GM23248 (cell line): ENCODE data around the gene LARP7. TPM values are rescaled to one million over a fixed set of nuclear protein-coding genes. Genes with fewer than 3 reads are reported as not detected.
"Not testable (repeated sequence)": the region's sequence is repeated elsewhere in the genome, so short reads cannot be mapped to it uniquely, and the experiment has no call there.

ENCODE experiments used
- DNase-seq: peaks from one replicate; pipeline ENCODE4 v3.0.0-alpha.2; 2015
- H2AFZ ChIP-seq: fragments of 200-600 bp; sonication (generic); 2 replicates; pipeline ENCODE4 v1.6.1; 2016; ENCODE audit warnings: antibody characterized with exemption
- H3F3A ChIP-seq: fragments of 200-600 bp; sonication (generic); 2 replicates; pipeline ENCODE4 v1.6.1; 2016; ENCODE audit warnings: mild to moderate bottlenecking, antibody characterized with exemption, mixed run types; ENCODE audit not compliant: insufficient read depth
- H3K27ac ChIP-seq: fragments of 200-600 bp; sonication (generic); 2 replicates; pipeline ENCODE4 v1.5.1; 2016; ENCODE audit warnings: mild to moderate bottlenecking
- H3K27me3 ChIP-seq: fragments of 200-600 bp; sonication (generic); replicated peaks from 2 replicates; pipeline ENCODE4 v1.6.1; 2016; ENCODE audit warnings: mild to moderate bottlenecking; ENCODE audit not compliant: insufficient read depth
- H3K36me3 ChIP-seq: fragments of 200-600 bp; sonication (generic); 2 replicates; pipeline ENCODE4 v1.6.1; 2016; ENCODE audit warnings: low read depth, mild to moderate bottlenecking
- H3K4me1 ChIP-seq: fragments of 200-600 bp; sonication (generic); 2 replicates; pipeline ENCODE4 v1.6.1; 2016; ENCODE audit warnings: mild to moderate bottlenecking; ENCODE audit not compliant: insufficient read depth
- H3K4me2 ChIP-seq: fragments of 200-600 bp; sonication (generic); one replicate; pipeline ENCODE4 v1.6.1; 2016; ENCODE audit warnings: mild to moderate bottlenecking; ENCODE audit not compliant: unreplicated experiment
- H3K4me3 ChIP-seq: fragments of 200-600 bp; sonication (generic); 2 replicates; pipeline ENCODE4 v1.5.1; 2016; ENCODE audit warnings: mild to moderate bottlenecking
- H3K79me2 ChIP-seq: fragments of 200-600 bp; sonication (generic); 2 replicates; pipeline ENCODE4 v1.6.1; 2016; ENCODE audit warnings: mild to moderate bottlenecking; ENCODE audit not compliant: insufficient read depth
- H3K9ac ChIP-seq: fragments of 200-600 bp; sonication (generic); 2 replicates; pipeline ENCODE4 v1.6.1; 2016; ENCODE audit warnings: mild to moderate bottlenecking
- H3K9me2 ChIP-seq: fragments of 200-600 bp; sonication (generic); 2 replicates; pipeline ENCODE4 v1.6.1; 2016; ENCODE audit warnings: mixed run types, mild to moderate bottlenecking, moderate library complexity; ENCODE audit not compliant: insufficient read depth
- H3K9me3 ChIP-seq: fragments of 200-600 bp; sonication (generic); one replicate; pipeline ENCODE4 v1.6.1; 2017; ENCODE audit warnings: low read depth
- H4K20me1 ChIP-seq: fragments of 200-600 bp; sonication (generic); 2 replicates; pipeline ENCODE4 v1.6.0; 2016; ENCODE audit not compliant: insufficient read depth
- EZH2 ChIP-seq: fragments of 200-600 bp; sonication (generic); IDR thresholded peaks from 2 replicates; pipeline ENCODE4 v1.6.1; 2018; ENCODE audit warnings: antibody characterized with exemption, mild to moderate bottlenecking; ENCODE audit not compliant: insufficient read depth, poor library complexity, severe bottlenecking
- EZH2phosphoT487 ChIP-seq: fragments of 200-600 bp; sonication (generic); IDR thresholded peaks from 2 replicates; pipeline ENCODE4 v1.6.1; 2018; ENCODE audit warnings: antibody characterized with exemption, moderate library complexity, mild to moderate bottlenecking, low read depth; ENCODE audit not compliant: insufficient read depth
- WGBS, 2 experiments: methylation state at CpG; one replicate each; pipeline ENCODE4 v1.1.6; 2015 to 2017; ENCODE audit warnings: low lambda C conversion rate in 2 of 2, low coverage in 1 of 2; ENCODE audit errors: missing lambda C conversion rate in 2 of 2; 5-methylcytosine and 5-hydroxymethylcytosine counted together
- in situ Hi-C: fragments of 300-500 bp; cut with MboI; formaldehyde crosslinking; loops from 2 replicates; pipeline ENCODE4 v1.15.0; 2020
- microRNA counts: library from miRNA; unstranded; fragments of <30 nt; microRNA quantifications from one replicate; lab custom pipeline; 2016
- microRNA-seq: library from miRNA; unstranded; fragments of <30 nt; microRNA quantifications from one replicate; pipeline ENCODE4, GENCODE V29; 2016; ENCODE audit warnings: borderline number of aligned reads
- polyA plus RNA-seq: library from polyadenylated mRNA; unstranded; fragments of >200 nt; fragmentation: Nextera tagmentation; extraction: Ambion mirVana; gene quantifications from 2 replicates; pipeline ENCODE4 v1.2.1, GENCODE V29; 2016
- small RNA-seq: library from RNA; depleted of rRNA; stranded (forward); fragments of <200 nt; gene quantifications from one replicate; pipeline ENCODE3, GENCODE V24; 2014; ENCODE audit warnings: low read depth, low replicate concordance
- total RNA-seq: library from RNA; depleted of rRNA; stranded (reverse); fragments of >200 nt; shearing (Covaris generic); gene quantifications from 2 replicates; pipeline ENCODE4 v1.2.3, GENCODE V29; 2014; rRNA removed

The LARP7 gene
- total and polyA plus RNA-seq, 2 experiments from 2014 or later = 22.8 to 42.2 TPM

GRCh38 chr4:112704322-112704721, 67.4 kb downstream of the LARP7 start:
- no peak overlapping the region for H3K27ac ChIP-seq
- H3K4me3 ChIP-seq = no peak overlapping the region
- no peak overlapping the region for H3K9ac ChIP-seq
- H3K79me2 ChIP-seq = no peaks in the 10 kb centered on the region
- H3K36me3 ChIP-seq = no peaks in the 10 kb centered on the region
- no peaks in the 10 kb centered on the region for H3K9me2 ChIP-seq
- no peaks in the 10 kb centered on the region for H3K9me3 ChIP-seq
- no peak overlapping the region for H3K4me2 ChIP-seq
- no peaks in the 10 kb centered on the region for H3F3A ChIP-seq
- no peak for DNase-seq
- peaks cover 47% of the 10 kb centered on the region for H3K27me3 ChIP-seq
- no peaks in the 10 kb centered on the region for H4K20me1 ChIP-seq
- no peak overlapping the region for H2AFZ ChIP-seq
- TF ChIP-seq EZH2phosphoT487 = no peak
- TF ChIP-seq EZH2 = no peak
- in situ Hi-C loops = no loop called here
- no peaks in the 10 kb centered on the region; the same call in 1 of the 2 replicates for H3K4me1 ChIP-seq
- WGBS, 2 experiments = 76 to 77% methylated on average over 7 of the region's 7 CpGs

- Histone ChIP-seq H4K20me1 (no peaks in the 10 kb centered on the region), H3K27me3 (peaks cover 55% of the 10 kb centered on the region), H3K9me2 (no peaks in the 10 kb centered on the region), H3F3A (no peaks in the 10 kb centered on the region), H3K36me3 (no peaks in the 10 kb centered on the region), H3K4me2 (peak overlapping the region; percentile 34), H3K9me3 (no peaks in the 10 kb centered on the region), H3K4me3 (peak overlapping the region; percentile 59), H2AFZ (no peak overlapping the region), H3K9ac (no peak overlapping the region), H3K79me2 (no peaks in the 10 kb centered on the region), H3K4me1 (no peaks in the 10 kb centered on the region; the same call in 1 of the 2 replicates), H3K27ac (no peak overlapping the region)
- in situ Hi-C loops = no loop called here
- peak; percentile 82 for DNase-seq
- WGBS, 2 experiments = 2% methylated on average over 27 to 36 of the region's 43 CpGs
- TF ChIP-seq EZH2 = no peak
These were observed 68.3 kb downstream of the LARP7 start for GRCh38 chr4:112704991-112705845.

GRCh38 chr4:112705891-112706839, 69.2 kb downstream of the LARP7 start:
- H3K9me3 ChIP-seq, H3K9me2 ChIP-seq, H3F3A ChIP-seq, H3K27ac ChIP-seq, H3K36me3 ChIP-seq, H3K4me1 ChIP-seq, in situ Hi-C loops, H3K79me2 ChIP-seq, H4K20me1 ChIP-seq, H3K9ac ChIP-seq: not testable (repeated sequence)
- 2 to 3% methylated on average over 25 to 29 of the region's 74 CpGs for WGBS, 2 experiments
- Histone ChIP-seq H3K4me3 (peak overlapping the region; percentile 69), H3K4me2 (peak overlapping the region; percentile 79), H3K27me3 (peaks cover 56% of the 10 kb centered on the region), H2AFZ (peak overlapping the region; percentile 66)
- peak; percentile 55 for TF ChIP-seq EZH2
- peak; percentile 48 for DNase-seq

DNA sequence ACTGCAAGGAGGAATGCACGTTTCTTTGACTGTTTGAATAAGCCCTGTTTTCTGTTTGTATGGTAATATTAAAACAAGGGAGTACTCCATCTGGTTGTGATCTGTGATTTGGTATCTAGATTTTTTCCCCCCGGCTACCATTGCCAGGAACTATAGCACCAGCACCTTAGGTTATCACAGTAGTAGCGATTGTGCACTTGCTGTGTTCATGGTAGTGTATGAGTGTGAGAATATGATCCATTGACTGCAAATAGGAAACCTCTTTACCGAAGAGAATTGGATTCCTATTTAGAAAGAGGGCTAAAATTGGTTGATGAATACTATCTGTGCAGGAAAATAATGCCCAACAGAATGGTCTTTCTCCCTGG, 69.9 kb downstream of the LARP7 start:
- TF ChIP-seq EZH2phosphoT487 (no peak), EZH2 (no peak)
- in situ Hi-C loops = no loop called here

More for the DNA sequence above, 69.9 kb downstream of the LARP7 start:
- H4K20me1 ChIP-seq = no peaks in the 10 kb centered on the region
- 0 out of 2 replicates have a peak overlapping the region, but pooled peaks have one; percentile 69 for H3K4me3 ChIP-seq
- H3K36me3 ChIP-seq = no peaks in the 10 kb centered on the region
- H2AFZ ChIP-seq = peak overlapping the region; percentile 66
- H3K9me3 ChIP-seq = no peaks in the 10 kb centered on the region
- WGBS, 2 experiments = 24 to 25% methylated on average over 4 of the region's 4 CpGs
- H3K9ac ChIP-seq = no peak overlapping the region
- no peaks in the 10 kb centered on the region for H3K9me2 ChIP-seq
- no peaks in the 10 kb centered on the region; the same call in 1 of the 2 replicates for H3K4me1 ChIP-seq
- H3F3A ChIP-seq = no peaks in the 10 kb centered on the region
- H3K27me3 ChIP-seq = peaks cover 56% of the 10 kb centered on the region
- H3K79me2 ChIP-seq = no peaks in the 10 kb centered on the region
- H3K4me2 ChIP-seq = no peak overlapping the region
- no peak overlapping the region for H3K27ac ChIP-seq
- no peak for DNase-seq

MicroRNAs within 50 kb of the gene (microRNA counts, 767-probe panel; counts per million panel counts)
- microRNA hsa-miR-302a-3p (lab: Ali Mortazavi, UCI) (447 counts per million, percentile 86 among the panel's probes with 10 or more counts), microRNA hsa-miR-302b-3p (lab: Ali Mortazavi, UCI) (447 counts per million, percentile 86 among the panel's probes with 10 or more counts), microRNA hsa-miR-302c-3p (lab: Ali Mortazavi, UCI) (447 counts per million, percentile 86 among the panel's probes with 10 or more counts), microRNA hsa-miR-302d-3p (lab: Ali Mortazavi, UCI) (5,689 counts per million, percentile 91 among the panel's probes with 10 or more counts), microRNA hsa-miR-367-3p (lab: Ali Mortazavi, UCI) (447 counts per million, percentile 86 among the panel's probes with 10 or more counts)

Small RNAs within 50 kb of the gene (microRNA-seq; reads per million reads assigned to microRNA genes)
- 202 reads per million, percentile 58 among the genes with 10 or more reads in this experiment for gene MIR302A
- 190 reads per million, percentile 57 among the genes with 10 or more reads in this experiment for gene MIR302B
- gene MIR302C = 39.9 reads per million, percentile 38 among the genes with 10 or more reads in this experiment
- 125 reads per million, percentile 51 among the genes with 10 or more reads in this experiment for gene MIR302D
- not detected for gene MIR367

Small RNAs within 50 kb of the gene (small RNA-seq; reads per million reads assigned to genes)
- not detected for gene MIR302A
- gene MIR302C = not detected
- not detected for gene MIR302D
- not detected for gene MIR367
- not detected for gene WRBP1

Other genes starting within 250 kb of the LARP7 start
- gene NEUROG2, start 121.0 kb upstream of the LARP7 start, total RNA-seq = not detected in 2 replicates
- gene NEUROG2, start 121.0 kb upstream of the LARP7 start, polyA plus RNA-seq = not detected in 2 replicates
- gene ZGRF1, start 234 bp upstream of the LARP7 start, total RNA-seq = 4.8 and 5.3 TPM in 2 replicates
- gene ZGRF1, start 234 bp upstream of the LARP7 start, polyA plus RNA-seq = 3.1 TPM in 2 replicates